Neural progenitor cell (in vitro differentiated cells): Measurements from ENCODE around the gene GDF15. TPM values are rescaled to one million over a fixed set of nuclear protein-coding genes. Genes with fewer than 3 reads are reported as not detected.

Experiments
- DNase-seq: peaks from one replicate; pipeline ENCODE4 v3.0.0-alpha.2; 2016; ENCODE audit warnings: low spot score
- H2AFZ ChIP-seq: fragments of 200-600 bp; sonication (generic); replicated peaks from 2 replicates; pipeline ENCODE4 v1.6.1; 2016; ENCODE audit warnings: antibody characterized with exemption
- H3F3A ChIP-seq: fragments of 200-600 bp; sonication (generic); 2 replicates; pipeline ENCODE4 v1.6.1; 2016; ENCODE audit warnings: antibody characterized with exemption, low read depth
- H3K27ac ChIP-seq: fragments of 200-600 bp; sonication (generic); 2 replicates; pipeline ENCODE4 v1.5.1; 2016; ENCODE audit warnings: mild to moderate bottlenecking
- H3K27me3 ChIP-seq: fragments of 200-600 bp; sonication (generic); 2 replicates; pipeline ENCODE4 v1.6.1; 2016; ENCODE audit warnings: mild to moderate bottlenecking, moderate library complexity
- H3K36me3 ChIP-seq: fragments of 200-600 bp; sonication (generic); 2 replicates; pipeline ENCODE4 v1.5.1; 2016
- H3K4me1 ChIP-seq: fragments of 200-600 bp; sonication (generic); 2 replicates; pipeline ENCODE4 v1.6.1; 2016; ENCODE audit warnings: mixed run types
- H3K4me2 ChIP-seq: fragments of 200-600 bp; sonication (generic); 2 replicates; pipeline ENCODE4 v1.6.1; 2016
- H3K4me3 ChIP-seq: fragments of 200-600 bp; sonication (generic); 2 replicates; pipeline ENCODE4 v1.5.1; 2016
- H3K79me2 ChIP-seq: fragments of 200-600 bp; sonication (generic); 2 replicates; pipeline ENCODE4 v1.6.1; 2016; ENCODE audit warnings: low read depth
- H3K9ac ChIP-seq: fragments of 200-600 bp; sonication (generic); 2 replicates; pipeline ENCODE4 v1.6.1; 2016
- H3K9me3 ChIP-seq: fragments of 200-600 bp; sonication (generic); 2 replicates; pipeline ENCODE4 v1.5.1; 2016; ENCODE audit warnings: low read depth
- H4K20me1 ChIP-seq: fragments of 200-600 bp; sonication (generic); 2 replicates; pipeline ENCODE4 v1.6.1; 2016; ENCODE audit warnings: low read depth
- H3K27ac Mint-ChIP-seq: 3 replicates; pipeline ENCODE4 v1.8.0; 2021; ENCODE audit warnings: mixed read lengths
- H3K27me3 Mint-ChIP-seq: 2 replicates; pipeline ENCODE4 v1.8.0; 2022; ENCODE audit warnings: low read depth, mild to moderate bottlenecking, inconsistent platforms, moderate library complexity, mixed read lengths; ENCODE audit not compliant: insufficient read depth
- H3K36me3 Mint-ChIP-seq: 3 replicates; pipeline ENCODE4 v1.8.0; 2021; ENCODE audit warnings: mixed read lengths
- H3K4me1 Mint-ChIP-seq: 3 replicates; pipeline ENCODE4 v1.8.0; 2021; ENCODE audit warnings: mixed read lengths
- H3K4me3 Mint-ChIP-seq: 3 replicates; pipeline ENCODE4 v1.8.0; 2021; ENCODE audit warnings: mild to moderate bottlenecking, moderate library complexity, mixed read lengths
- H3K9me3 Mint-ChIP-seq: 3 replicates; pipeline ENCODE4 v1.8.0; 2020; ENCODE audit warnings: mixed read lengths
- EZH2 ChIP-seq: fragments of 200-600 bp; sonication (generic); IDR thresholded peaks from 2 replicates; pipeline ENCODE4 v1.6.1; 2017; ENCODE audit warnings: antibody characterized with exemption, mild to moderate bottlenecking, moderate library complexity
- EZH2phosphoT487 ChIP-seq: fragments of 200-600 bp; sonication (generic); IDR thresholded peaks from 2 replicates; pipeline ENCODE4 v1.6.1; 2017; ENCODE audit warnings: antibody characterized with exemption
- total RNA-seq: library from RNA; depleted of rRNA; stranded (reverse); fragments of >200 nt; gene quantifications from 2 replicates; pipeline ENCODE4 v1.2.3, GENCODE V29; 2015; ENCODE audit warnings: low replicate concordance
- TF ChIP-seq, protein P1 (sequence below): fragments of 200-600 bp; sonication (generic); IDR thresholded peaks from 2 replicates; pipeline ENCODE4 v1.5.1; 2017; ENCODE audit warnings: antibody characterized with exemption, mild to moderate bottlenecking

The GDF15 gene
- total RNA-seq, 1 donor from 2014 or later = 0.19 TPM

DNA sequence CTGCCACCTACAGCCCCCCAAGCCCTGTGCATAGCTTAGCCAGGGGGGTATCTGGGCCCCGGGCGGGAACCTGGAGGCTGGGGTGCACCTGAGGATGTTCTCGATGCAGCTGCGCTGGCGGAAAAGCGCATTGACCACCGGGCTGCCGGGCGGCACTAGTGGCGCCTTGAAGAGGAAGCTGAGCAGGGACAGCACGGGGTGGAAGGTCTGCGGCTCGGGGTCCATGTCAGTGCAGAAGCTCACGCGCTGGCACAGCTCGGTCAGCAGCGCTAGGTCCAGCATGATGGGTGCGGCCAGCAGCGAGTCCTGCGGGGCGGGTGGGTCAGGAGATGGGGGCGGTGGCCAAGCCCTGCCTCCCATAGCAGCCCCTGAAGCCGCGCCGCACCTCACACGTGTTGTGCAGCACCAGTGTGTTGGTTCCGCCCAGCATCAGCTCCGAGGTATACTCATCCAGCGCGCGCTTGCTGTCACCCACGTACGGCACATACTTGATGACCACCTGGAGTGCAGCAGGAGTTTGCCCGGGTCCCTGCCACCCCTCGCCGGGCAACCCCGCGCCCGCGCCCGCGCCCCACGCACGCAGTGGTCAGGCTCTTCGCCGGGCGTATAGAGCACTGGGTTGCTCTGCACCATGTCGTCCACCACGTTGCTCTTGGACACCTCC lies 49.4 kb downstream of the GDF15 start:
- Histone ChIP-seq H3K9ac (no peak overlapping the region), H3F3A (peaks cover 78% of the 10 kb centered on the region), H3K27me3 (no peaks in the 10 kb centered on the region), H2AFZ (no peak overlapping the region), H3K4me3 (no peak overlapping the region), H4K20me1 (peaks cover 33% of the 10 kb centered on the region), H3K4me2 (no peak overlapping the region), H3K9me3 (no peaks in the 10 kb centered on the region), H3K4me1 (peaks cover 51% of the 10 kb centered on the region), H3K79me2 (peaks cover 6% of the 10 kb centered on the region), H3K27ac (no peak overlapping the region), H3K36me3 (no peaks in the 10 kb centered on the region)
- H3K36me3 Mint-ChIP-seq = peaks cover 3% of the 10 kb centered on the region
- no peak overlapping the region for H3K4me3 Mint-ChIP-seq
- no peak for TF ChIP-seq EZH2
- H3K27me3 Mint-ChIP-seq = peaks cover 12% of the 10 kb centered on the region
- H3K4me1 Mint-ChIP-seq = peaks cover 47% of the 10 kb centered on the region
- no peak overlapping the region for H3K27ac Mint-ChIP-seq
- no peak for DNase-seq
- no peaks in the 10 kb centered on the region for H3K9me3 Mint-ChIP-seq

DNA sequence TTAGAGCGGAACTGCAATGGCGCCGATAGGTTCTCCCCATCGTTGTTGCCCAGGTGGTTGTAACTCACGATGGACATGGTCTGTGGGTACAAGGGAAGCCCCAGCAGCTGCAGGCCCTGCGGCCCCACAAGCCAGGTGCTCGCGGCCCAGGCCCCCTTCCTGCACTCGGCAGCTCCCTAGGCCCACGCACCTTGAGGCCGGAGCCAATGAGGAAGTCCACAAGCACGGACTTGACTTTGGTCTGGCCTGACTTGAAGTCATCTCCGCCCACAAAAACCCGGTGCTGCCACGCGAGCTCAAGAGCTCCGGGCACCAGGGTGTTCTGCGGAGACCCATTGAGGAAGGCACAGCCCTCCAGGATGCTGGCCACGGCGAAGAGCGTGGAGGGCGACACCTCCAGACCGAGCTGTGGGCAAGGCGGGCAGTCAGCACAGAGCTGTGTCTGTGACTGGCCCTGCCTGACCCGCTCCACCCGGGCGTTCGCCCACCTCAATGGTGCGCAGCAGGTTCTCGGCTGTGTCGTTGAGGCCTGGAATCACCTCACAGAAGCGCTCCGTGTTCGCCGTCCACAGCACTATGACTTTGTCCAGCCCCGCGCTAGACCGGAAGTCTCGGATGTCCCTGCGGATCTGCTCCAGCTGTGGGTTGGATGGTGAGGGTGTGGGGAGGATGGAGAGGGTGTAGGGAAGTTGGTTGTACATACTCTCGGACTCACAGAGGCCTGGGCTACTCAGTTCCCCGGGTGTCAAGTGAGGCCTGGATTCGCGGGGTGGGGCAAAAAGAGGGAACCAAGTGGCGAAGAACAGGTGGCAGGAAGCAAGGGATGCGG lies 50.1 kb downstream of the GDF15 start:
- no peak for DNase-seq
- peak overlapping the region; percentile 60 for H3K27ac Mint-ChIP-seq
- H3K4me1 ChIP-seq = peaks cover 45% of the 10 kb centered on the region
- no peak overlapping the region for H2AFZ ChIP-seq
- H3K4me2 ChIP-seq = peak overlapping the region; percentile 78
- H3K36me3 ChIP-seq = no peaks in the 10 kb centered on the region
- H3K27me3 Mint-ChIP-seq = peaks cover 9% of the 10 kb centered on the region
- H3F3A ChIP-seq = peaks cover 82% of the 10 kb centered on the region
- peaks cover 6% of the 10 kb centered on the region for H3K79me2 ChIP-seq
- H4K20me1 ChIP-seq = peaks cover 33% of the 10 kb centered on the region
- TF ChIP-seq EZH2phosphoT487 = no peak
- TF ChIP-seq EZH2 = no peak
- TF ChIP-seq, protein P1, sequence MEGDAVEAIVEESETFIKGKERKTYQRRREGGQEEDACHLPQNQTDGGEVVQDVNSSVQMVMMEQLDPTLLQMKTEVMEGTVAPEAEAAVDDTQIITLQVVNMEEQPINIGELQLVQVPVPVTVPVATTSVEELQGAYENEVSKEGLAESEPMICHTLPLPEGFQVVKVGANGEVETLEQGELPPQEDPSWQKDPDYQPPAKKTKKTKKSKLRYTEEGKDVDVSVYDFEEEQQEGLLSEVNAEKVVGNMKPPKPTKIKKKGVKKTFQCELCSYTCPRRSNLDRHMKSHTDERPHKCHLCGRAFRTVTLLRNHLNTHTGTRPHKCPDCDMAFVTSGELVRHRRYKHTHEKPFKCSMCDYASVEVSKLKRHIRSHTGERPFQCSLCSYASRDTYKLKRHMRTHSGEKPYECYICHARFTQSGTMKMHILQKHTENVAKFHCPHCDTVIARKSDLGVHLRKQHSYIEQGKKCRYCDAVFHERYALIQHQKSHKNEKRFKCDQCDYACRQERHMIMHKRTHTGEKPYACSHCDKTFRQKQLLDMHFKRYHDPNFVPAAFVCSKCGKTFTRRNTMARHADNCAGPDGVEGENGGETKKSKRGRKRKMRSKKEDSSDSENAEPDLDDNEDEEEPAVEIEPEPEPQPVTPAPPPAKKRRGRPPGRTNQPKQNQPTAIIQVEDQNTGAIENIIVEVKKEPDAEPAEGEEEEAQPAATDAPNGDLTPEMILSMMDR = no peak
- H3K27ac ChIP-seq = no peak overlapping the region
- H3K4me3 Mint-ChIP-seq = peak overlapping the region; percentile 84
- H3K9me3 ChIP-seq = no peaks in the 10 kb centered on the region
- peaks cover 3% of the 10 kb centered on the region for H3K36me3 Mint-ChIP-seq
- H3K27me3 ChIP-seq = no peaks in the 10 kb centered on the region
- H3K9ac ChIP-seq = no peak overlapping the region
- no peaks in the 10 kb centered on the region for H3K9me3 Mint-ChIP-seq
- H3K4me1 Mint-ChIP-seq = peaks cover 51% of the 10 kb centered on the region
- H3K4me3 ChIP-seq = peak overlapping the region; percentile 70

DNA sequence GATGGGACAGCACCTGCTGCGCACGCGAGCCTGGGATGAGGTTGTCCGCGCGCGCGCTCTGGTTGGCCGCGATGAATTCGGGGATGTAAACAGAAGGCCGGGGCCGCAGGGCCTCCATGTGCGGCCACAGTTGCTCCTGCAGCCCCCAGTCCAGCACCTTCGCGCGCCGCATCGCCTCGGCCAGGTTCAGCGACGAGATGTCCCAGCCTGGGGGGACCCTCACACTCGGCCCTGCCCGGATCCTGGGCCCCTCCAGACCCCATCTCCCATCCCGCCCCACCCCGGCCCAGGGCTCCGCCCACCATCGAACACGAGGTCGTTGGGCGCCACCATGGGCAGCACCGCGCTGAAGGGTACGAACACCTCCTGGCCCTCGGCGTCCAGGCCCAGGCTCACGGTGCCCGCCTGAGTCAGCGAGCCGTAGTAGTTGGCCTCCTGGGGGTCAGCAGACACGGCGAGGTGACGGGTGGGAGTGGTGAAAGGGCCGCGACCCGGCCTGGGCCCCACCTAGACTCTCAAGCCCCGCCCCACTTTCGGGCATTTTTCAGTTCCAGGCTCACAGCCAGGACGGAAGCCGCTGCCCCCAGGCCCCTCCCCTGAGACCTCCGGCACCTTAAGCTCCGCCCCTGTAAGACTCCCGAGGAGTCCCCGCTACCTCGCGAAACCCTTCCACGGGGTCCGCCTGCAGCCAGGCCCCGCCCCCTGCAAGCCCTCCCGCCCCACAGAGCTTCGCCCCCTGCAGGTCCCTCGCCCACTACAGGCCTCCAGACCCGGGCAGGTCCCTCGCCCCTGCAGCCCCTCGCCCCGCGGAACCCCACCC lies 50.9 kb downstream of the GDF15 start:
- peaks cover 53% of the 10 kb centered on the region for H3K4me1 Mint-ChIP-seq
- Histone ChIP-seq H3K27ac (no peak overlapping the region), H3K4me1 (peaks cover 38% of the 10 kb centered on the region)

More for the DNA sequence above, 50.9 kb downstream of the GDF15 start:
- Histone ChIP-seq H2AFZ (no peak overlapping the region), H3F3A (peaks cover 79% of the 10 kb centered on the region), H3K4me2 (peak overlapping the region; percentile 78), H3K79me2 (peaks cover 6% of the 10 kb centered on the region), H3K9me3 (no peaks in the 10 kb centered on the region), H3K27me3 (no peaks in the 10 kb centered on the region), H3K4me3 (peak overlapping the region; percentile 70), H4K20me1 (peaks cover 33% of the 10 kb centered on the region), H3K9ac (no peak overlapping the region), H3K36me3 (no peaks in the 10 kb centered on the region)
- peaks cover 9% of the 10 kb centered on the region for H3K27me3 Mint-ChIP-seq
- DNase-seq = peak; percentile 92
- no peak for TF ChIP-seq EZH2
- TF ChIP-seq, protein P1 = peak; percentile 31
- H3K27ac Mint-ChIP-seq = peak overlapping the region; percentile 60
- peak overlapping the region; percentile 87 for H3K4me3 Mint-ChIP-seq
- H3K36me3 Mint-ChIP-seq = peaks cover 3% of the 10 kb centered on the region
- no peaks in the 10 kb centered on the region for H3K9me3 Mint-ChIP-seq
